Upper lobe of left lung (tissue), 6 donors: ENCODE results near the gene NPDC1. TPM values are rescaled to one million over a fixed set of nuclear protein-coding genes. Genes with fewer than 3 reads are reported as not detected.

Experiments
- ATAC-seq, 2 donors: fragments of 200-7000 bp; cut with Tn5 transposase; one replicate each; pipeline ENCODE4 v1.9.1; 2022; ENCODE audit warnings: mild to moderate bottlenecking in 2 of 2, moderate library complexity in 2 of 2; ENCODE audit not compliant: low FRiP score in 2 of 2
- DNase-seq, 2 donors: peaks; one replicate each; pipeline ENCODE4 v3.0.0-alpha.2; 2019 to 2020
- H3K27ac ChIP-seq, 4 donors: fragments of 200-600 bp; sonication (generic); one replicate each; pipeline ENCODE4 v1.5.1; 2016 to 2019
- H3K27me3 ChIP-seq, 4 donors: fragments of 200-600 bp; sonication (generic); one replicate each; pipeline ENCODE4 v1.5.1; 2017 to 2019
- H3K36me3 ChIP-seq, 4 donors: fragments of 200-600 bp; sonication (generic); one replicate each; pipeline ENCODE4 v1.5.1; 2016 to 2019
- H3K4me1 ChIP-seq, 4 donors: fragments of 200-600 bp; sonication (generic); one replicate each; pipeline ENCODE4 v1.5.1; 2018 to 2019
- H3K4me3 ChIP-seq, 4 donors: fragments of 200-600 bp; sonication (generic); one replicate each; pipeline ENCODE4 v1.5.1; 2017 to 2019; ENCODE audit warnings: mild to moderate bottlenecking in 2 of 4, moderate library complexity in 1 of 4
- H3K9me3 ChIP-seq, 4 donors: fragments of 200-600 bp; sonication (generic); one replicate each; pipeline ENCODE4 v1.5.1; 2018 to 2019
- EP300 ChIP-seq, 4 donors: sonication (generic); formaldehyde crosslinking; IDR thresholded peaks; one replicate each; pipeline ENCODE4 v1.5.1; 2017; ENCODE audit warnings: antibody characterized with exemption in 4 of 4, control low read depth in 2 of 4
- POLR2A ChIP-seq, 4 donors: fragments of 450-650 bp; IDR thresholded peaks; one replicate each; pipeline ENCODE4 v1.5.1; 2016 to 2017; ENCODE audit warnings: antibody characterized with exemption in 4 of 4, mild to moderate bottlenecking in 2 of 4
- POLR2AphosphoS5 ChIP-seq, 2 donors: sonication (generic); formaldehyde crosslinking; IDR thresholded peaks; one replicate each; pipeline ENCODE4 v1.5.1; 2017; ENCODE audit warnings: antibody characterized with exemption in 2 of 2
- WGBS, 2 donors: methylation state at CpG; one replicate each; pipeline ENCODE4 v1.1.5; 2017 to 2018; 5-methylcytosine and 5-hydroxymethylcytosine counted together
- total RNA-seq, 6 donors: library from RNA; depleted of rRNA in 4 of 6; stranded (reverse); fragments of >200 nt in 4 of 6; gene quantifications; one replicate each; pipeline versions ENCODE4 v1.1.0 to v1.2.1, GENCODE V29; 2016 to 2021
- TF ChIP-seq, protein P1 (sequence below), 6 experiments: fragments of 450-650 bp in 4 of 6; fragments of 200-600 bp in 2 of 6; sonication (generic) in 2 of 6; IDR thresholded peaks; one replicate each; pipeline ENCODE4 v1.5.1; 2016 to 2019; ENCODE audit warnings: antibody characterized with exemption in 6 of 6
- donor health status: DM: no; HTN: no; CAD: no; lungs with moderate emphysema.
- donor health status: DM: no; HTN: yes; CAD: no; lungs with severe emphysema.

NPDC1 gene
- total RNA-seq, 6 donors from 2014 or later = 26.7 to 199 (median 73.2) TPM

DNA sequence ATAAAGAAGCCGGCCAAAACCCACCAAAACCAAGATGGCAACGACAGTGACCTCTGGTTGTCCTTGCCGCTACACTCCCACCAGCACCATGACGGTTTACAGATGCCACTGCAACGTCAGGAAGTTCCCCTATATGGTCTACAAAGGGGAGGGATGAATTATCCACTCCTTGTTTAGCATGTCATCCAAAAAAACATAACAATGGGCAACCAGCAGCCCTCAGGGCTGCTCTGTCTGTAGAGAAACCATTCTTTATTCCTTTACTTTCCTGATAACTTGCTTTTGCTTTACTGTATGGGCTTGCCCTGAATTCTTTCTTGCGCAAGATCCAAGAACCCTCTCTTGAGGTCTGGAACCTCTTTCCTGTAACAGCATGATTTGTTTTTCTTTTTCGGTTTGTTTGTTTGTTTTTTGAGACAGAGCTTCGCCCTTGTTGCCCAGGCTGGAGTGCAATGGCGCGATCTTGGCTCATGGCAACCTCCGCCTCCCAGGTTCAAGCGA is 29.3 kb upstream of the NPDC1 start:
- Histone ChIP-seq H3K9me3 (no peaks in the 10 kb centered on the region), H3K27me3 (peaks cover 0 to 6% (median 0%) of the 10 kb centered on the region in 4 donors), H3K27ac (no peak overlapping the region), H3K36me3 (peaks cover 0 to 18% (median 16%) of the 10 kb centered on the region in 4 donors), H3K4me3 (no peak overlapping the region), H3K4me1 (peaks cover 23 to 57% (median 24%) of the 10 kb centered on the region in 4 donors)
- DNase-seq = no peak
- WGBS, 2 donors = 85 to 86% methylated on average over 12 of the region's 12 CpGs
- no peak for ATAC-seq
- TF ChIP-seq, protein P1, sequence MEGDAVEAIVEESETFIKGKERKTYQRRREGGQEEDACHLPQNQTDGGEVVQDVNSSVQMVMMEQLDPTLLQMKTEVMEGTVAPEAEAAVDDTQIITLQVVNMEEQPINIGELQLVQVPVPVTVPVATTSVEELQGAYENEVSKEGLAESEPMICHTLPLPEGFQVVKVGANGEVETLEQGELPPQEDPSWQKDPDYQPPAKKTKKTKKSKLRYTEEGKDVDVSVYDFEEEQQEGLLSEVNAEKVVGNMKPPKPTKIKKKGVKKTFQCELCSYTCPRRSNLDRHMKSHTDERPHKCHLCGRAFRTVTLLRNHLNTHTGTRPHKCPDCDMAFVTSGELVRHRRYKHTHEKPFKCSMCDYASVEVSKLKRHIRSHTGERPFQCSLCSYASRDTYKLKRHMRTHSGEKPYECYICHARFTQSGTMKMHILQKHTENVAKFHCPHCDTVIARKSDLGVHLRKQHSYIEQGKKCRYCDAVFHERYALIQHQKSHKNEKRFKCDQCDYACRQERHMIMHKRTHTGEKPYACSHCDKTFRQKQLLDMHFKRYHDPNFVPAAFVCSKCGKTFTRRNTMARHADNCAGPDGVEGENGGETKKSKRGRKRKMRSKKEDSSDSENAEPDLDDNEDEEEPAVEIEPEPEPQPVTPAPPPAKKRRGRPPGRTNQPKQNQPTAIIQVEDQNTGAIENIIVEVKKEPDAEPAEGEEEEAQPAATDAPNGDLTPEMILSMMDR (IDR thresholded peaks at IDR 0.05) = no peak
- no peak for TF ChIP-seq POLR2AphosphoS5 (IDR thresholded peaks at IDR 0.05)
- TF ChIP-seq POLR2A (IDR thresholded peaks at IDR 0.05) = no peak
- TF ChIP-seq EP300 (IDR thresholded peaks at IDR 0.05) = no peak

DNA sequence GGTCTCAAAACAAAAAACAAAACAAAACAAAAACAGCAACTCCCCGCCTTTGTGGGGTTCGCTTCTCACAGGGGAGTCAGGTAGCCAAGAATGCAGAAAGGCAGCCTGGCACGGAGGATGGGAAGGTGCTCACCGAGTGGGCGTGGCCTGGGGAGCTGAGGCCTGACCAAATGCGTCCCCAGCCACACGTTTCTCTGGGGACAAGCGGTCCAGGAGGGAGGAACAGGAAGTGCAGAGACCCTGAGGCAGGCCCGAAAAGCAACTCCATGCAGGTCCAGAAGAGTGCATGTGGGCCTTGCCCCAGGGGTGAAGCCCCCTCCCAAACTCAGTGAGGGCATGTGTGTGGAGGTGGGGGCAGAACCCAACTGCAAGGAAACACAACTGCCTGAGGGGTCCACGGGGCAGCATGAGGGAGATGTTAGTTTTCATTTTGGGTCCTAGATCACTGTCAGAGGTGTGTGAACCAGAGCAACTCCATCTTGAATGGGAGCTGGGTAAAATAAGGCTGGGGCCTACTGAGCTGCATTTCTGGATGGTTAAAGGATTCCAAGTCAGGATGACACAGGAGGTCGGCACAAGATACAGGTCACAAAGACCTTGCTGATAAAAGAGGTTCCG is 28.8 kb upstream of the NPDC1 start:
- H3K4me3 ChIP-seq = no peak overlapping the region
- H3K36me3 ChIP-seq = peaks cover 0 to 13% (median 10%) of the 10 kb centered on the region in 4 donors
- TF ChIP-seq POLR2AphosphoS5 (IDR thresholded peaks at IDR 0.05) = no peak
- peaks cover 23 to 60% (median 29%) of the 10 kb centered on the region in 4 donors for H3K4me1 ChIP-seq
- DNase-seq (peak in 1 of 2 donors; percentile 34), ATAC-seq (no peak)
- no peak overlapping the region for H3K27ac ChIP-seq
- H3K9me3 ChIP-seq = no peaks in the 10 kb centered on the region
- peaks cover 0 to 6% (median under 1%) of the 10 kb centered on the region in 4 donors for H3K27me3 ChIP-seq
- 79 to 85% methylated on average over 12 of the region's 12 CpGs for WGBS, 2 donors

DNA sequence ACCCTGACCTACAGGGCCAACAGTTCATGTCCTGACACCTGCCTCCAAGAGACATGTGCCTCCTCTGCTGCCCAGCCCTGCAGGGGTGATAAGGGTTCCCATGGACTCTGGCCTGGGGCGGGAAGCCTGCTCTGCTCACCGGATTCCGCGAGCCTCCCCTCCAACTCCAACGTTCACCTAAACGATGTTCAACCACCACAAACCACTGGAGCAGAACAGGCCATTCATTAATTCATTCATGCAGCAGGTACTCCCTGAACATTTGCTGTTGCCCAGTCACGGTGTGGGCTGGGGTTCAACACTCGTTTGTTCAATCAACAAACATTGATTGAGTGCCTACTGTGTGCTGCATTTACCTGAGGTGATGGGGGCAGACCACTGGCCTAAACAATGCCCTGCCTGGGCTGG is 28.0 kb upstream of the NPDC1 start:
- Histone ChIP-seq H3K4me3 (no peak overlapping the region), H3K9me3 (no peaks in the 10 kb centered on the region), H3K36me3 (peaks cover 0 to 5% (median 3%) of the 10 kb centered on the region in 4 donors), H3K4me1 (peaks cover 29 to 60% (median 36%) of the 10 kb centered on the region in 4 donors), H3K27ac (no peak overlapping the region), H3K27me3 (peaks cover 0 to 8% (median 3%) of the 10 kb centered on the region in 4 donors)
- TF ChIP-seq, protein P1 (IDR thresholded peaks at IDR 0.05) = no peak
- TF ChIP-seq POLR2AphosphoS5 (IDR thresholded peaks at IDR 0.05) (no peak), EP300 (IDR thresholded peaks at IDR 0.05) (no peak)
- no peak for DNase-seq
- WGBS, 2 donors = 87 to 89% methylated on average over 8 of the region's 8 CpGs
- no peak for ATAC-seq

DNA sequence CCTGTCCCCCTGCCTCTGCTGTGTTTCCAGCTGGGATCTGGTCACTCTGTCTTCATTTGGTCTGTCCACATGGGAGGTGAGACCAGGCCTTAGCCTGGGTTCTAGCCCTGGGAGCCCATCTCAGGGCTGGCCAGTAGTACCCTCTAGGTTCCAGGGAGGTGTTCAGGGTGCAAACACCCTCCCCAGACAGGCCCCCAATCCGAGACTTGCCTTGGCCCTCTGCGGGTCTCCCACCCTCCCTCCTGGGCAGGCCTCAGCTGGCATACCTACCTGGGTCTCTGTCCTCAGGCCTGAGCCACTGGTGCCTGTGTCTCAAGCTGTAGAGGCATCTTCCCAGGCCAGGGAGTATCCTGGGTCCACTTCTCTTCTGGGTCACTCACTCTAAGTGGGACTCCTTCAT is 25.3 kb upstream of the NPDC1 start:
- peak overlapping the region in 3 of 4 donors; percentile 47 to 59 (median 56) for H3K4me3 ChIP-seq
- ATAC-seq (peak in 1 of 2 donors; percentile 0), DNase-seq (peak in 1 of 2 donors; percentile 12)
- no peaks in the 10 kb centered on the region for H3K36me3 ChIP-seq
- TF ChIP-seq EP300 (IDR thresholded peaks at IDR 0.05) = no peak
- TF ChIP-seq, protein P1 (IDR thresholded peaks at IDR 0.05) = no peak
- TF ChIP-seq POLR2AphosphoS5 (IDR thresholded peaks at IDR 0.05) = no peak
- TF ChIP-seq POLR2A (IDR thresholded peaks at IDR 0.05) = no peak
- peaks cover 14 to 36% (median 20%) of the 10 kb centered on the region in 4 donors for H3K4me1 ChIP-seq
- H3K9me3 ChIP-seq = no peaks in the 10 kb centered on the region
- peak overlapping the region in 3 of 4 donors; percentile 23 to 82 (median 71) for H3K27ac ChIP-seq
- 89 to 100% methylated on average over 2 of the region's 2 CpGs for WGBS, 2 donors
- H3K27me3 ChIP-seq = peaks cover 0 to 10% (median 0%) of the 10 kb centered on the region in 4 donors

DNA sequence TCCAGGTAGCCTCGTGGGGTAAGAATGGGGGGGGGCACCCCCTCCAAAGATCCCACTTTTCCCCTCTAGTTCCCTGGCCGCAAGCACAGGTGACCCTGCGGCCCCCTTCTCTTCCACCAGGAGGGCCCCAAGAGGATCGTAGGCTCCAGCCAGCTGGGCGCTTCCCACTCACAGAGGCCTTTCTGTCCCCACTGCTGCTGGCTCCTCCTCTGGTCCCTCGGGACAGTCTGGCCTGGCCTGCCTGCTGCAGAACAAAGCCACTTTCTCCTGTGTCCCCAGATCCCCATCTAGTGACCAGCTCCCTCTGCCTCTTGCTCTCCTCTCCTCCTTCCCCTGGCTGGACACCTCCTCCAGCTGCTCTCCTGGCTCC is 24.9 kb upstream of the NPDC1 start:
- TF ChIP-seq, protein P1 (IDR thresholded peaks at IDR 0.05) = peak in 2 of 6 experiments; percentile 24 to 43
- TF ChIP-seq EP300 (IDR thresholded peaks at IDR 0.05) (no peak), POLR2A (IDR thresholded peaks at IDR 0.05) (no peak), POLR2AphosphoS5 (IDR thresholded peaks at IDR 0.05) (no peak)
- DNase-seq (no peak), ATAC-seq (peak; percentile 1 to 7)
- Histone ChIP-seq H3K27ac (peak overlapping the region in 3 of 4 donors; percentile 23 to 82 (median 71)), H3K36me3 (no peaks in the 10 kb centered on the region), H3K4me3 (peak overlapping the region in 3 of 4 donors; percentile 47 to 59 (median 56)), H3K9me3 (no peaks in the 10 kb centered on the region), H3K27me3 (peaks cover 0 to 10% (median 0%) of the 10 kb centered on the region in 4 donors), H3K4me1 (peaks cover 14 to 36% (median 20%) of the 10 kb centered on the region in 4 donors)
- 0 to 23% methylated on average over 1 to 6 of the region's 6 CpGs for WGBS, 2 donors
